22Rv1 (cell line): ENCODE data around the gene ST8SIA1.

Source experiments
- ZFX ChIP-seq: fragments of 450-650 bp; IDR thresholded peaks from 2 replicates; pipeline ENCODE4 v1.6.1; 2017; ENCODE audit warnings: antibody characterized with exemption, borderline replicate concordance
- TF ChIP-seq, protein P1 (sequence below): fragments of 450-650 bp; IDR thresholded peaks from 2 replicates; pipeline ENCODE4 v1.5.1; 2017; ENCODE audit warnings: mild to moderate bottlenecking

- TF ChIP-seq, protein P1, sequence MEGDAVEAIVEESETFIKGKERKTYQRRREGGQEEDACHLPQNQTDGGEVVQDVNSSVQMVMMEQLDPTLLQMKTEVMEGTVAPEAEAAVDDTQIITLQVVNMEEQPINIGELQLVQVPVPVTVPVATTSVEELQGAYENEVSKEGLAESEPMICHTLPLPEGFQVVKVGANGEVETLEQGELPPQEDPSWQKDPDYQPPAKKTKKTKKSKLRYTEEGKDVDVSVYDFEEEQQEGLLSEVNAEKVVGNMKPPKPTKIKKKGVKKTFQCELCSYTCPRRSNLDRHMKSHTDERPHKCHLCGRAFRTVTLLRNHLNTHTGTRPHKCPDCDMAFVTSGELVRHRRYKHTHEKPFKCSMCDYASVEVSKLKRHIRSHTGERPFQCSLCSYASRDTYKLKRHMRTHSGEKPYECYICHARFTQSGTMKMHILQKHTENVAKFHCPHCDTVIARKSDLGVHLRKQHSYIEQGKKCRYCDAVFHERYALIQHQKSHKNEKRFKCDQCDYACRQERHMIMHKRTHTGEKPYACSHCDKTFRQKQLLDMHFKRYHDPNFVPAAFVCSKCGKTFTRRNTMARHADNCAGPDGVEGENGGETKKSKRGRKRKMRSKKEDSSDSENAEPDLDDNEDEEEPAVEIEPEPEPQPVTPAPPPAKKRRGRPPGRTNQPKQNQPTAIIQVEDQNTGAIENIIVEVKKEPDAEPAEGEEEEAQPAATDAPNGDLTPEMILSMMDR: no peak
- no peak for TF ChIP-seq ZFX
Observed at GRCh38 chr12:22361785-22362184, 27.3 kb upstream of the ST8SIA1 start.
